22Rv1 (cell line): ENCODE data around the gene FCRLB.

Experiments
- H3K27ac ChIP-seq: fragments of 450-650 bp; 2 replicates; pipeline ENCODE4 v1.5.1; 2017
- CTCF ChIP-seq: fragments of 450-650 bp; IDR thresholded peaks from 2 replicates; pipeline ENCODE4 v1.5.1; 2017; ENCODE audit warnings: mild to moderate bottlenecking
- ZFX ChIP-seq: fragments of 450-650 bp; IDR thresholded peaks from 2 replicates; pipeline ENCODE4 v1.6.1; 2017; ENCODE audit warnings: antibody characterized with exemption, borderline replicate concordance

FCRLB gene

DNA sequence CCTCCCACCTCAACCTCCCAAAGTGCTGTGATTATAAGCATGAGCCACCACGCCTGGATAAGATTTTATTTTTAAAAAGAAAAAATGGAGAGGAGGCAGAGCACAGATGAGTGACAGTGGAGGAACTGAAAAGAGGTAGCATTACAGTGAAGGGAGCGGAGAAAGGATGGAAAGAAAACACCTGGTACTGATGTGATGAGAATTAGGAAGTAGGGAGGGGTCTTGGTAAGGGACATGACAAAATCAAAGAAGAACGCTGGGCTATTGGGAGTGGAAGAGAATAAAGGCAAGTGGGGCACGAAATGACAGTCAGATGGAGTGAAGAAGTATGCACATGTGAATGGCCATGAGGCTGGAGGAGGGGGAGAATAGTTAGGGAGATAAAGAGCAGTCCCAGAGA lies 12.0 kb upstream of the FCRLB start:
- H3K27ac ChIP-seq, result no peak overlapping the region
- no peak for TF ChIP-seq ZFX
- TF ChIP-seq CTCF, result no peak

DNA sequence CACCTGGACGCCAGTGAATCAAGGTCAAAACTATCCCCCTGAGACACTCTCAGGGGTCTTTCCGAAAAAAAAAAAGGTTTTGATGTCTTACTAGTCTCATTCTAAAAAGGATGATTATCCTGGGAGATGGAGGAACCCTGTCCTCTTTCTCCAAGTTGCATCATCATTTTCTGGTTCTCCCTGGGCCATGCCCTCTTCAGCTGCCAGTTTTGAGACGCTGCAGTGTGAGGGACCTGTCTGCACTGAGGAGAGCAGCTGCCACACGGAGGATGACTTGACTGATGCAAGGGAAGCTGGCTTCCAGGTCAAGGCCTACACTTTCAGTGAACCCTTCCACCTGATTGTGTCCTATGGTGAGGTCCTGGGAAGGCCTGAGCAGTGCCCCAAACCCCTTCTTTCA lies 10.8 kb upstream of the FCRLB start:
- TF ChIP-seq CTCF (no peak), ZFX (no peak)
- H3K27ac ChIP-seq, result no peak overlapping the region

DNA sequence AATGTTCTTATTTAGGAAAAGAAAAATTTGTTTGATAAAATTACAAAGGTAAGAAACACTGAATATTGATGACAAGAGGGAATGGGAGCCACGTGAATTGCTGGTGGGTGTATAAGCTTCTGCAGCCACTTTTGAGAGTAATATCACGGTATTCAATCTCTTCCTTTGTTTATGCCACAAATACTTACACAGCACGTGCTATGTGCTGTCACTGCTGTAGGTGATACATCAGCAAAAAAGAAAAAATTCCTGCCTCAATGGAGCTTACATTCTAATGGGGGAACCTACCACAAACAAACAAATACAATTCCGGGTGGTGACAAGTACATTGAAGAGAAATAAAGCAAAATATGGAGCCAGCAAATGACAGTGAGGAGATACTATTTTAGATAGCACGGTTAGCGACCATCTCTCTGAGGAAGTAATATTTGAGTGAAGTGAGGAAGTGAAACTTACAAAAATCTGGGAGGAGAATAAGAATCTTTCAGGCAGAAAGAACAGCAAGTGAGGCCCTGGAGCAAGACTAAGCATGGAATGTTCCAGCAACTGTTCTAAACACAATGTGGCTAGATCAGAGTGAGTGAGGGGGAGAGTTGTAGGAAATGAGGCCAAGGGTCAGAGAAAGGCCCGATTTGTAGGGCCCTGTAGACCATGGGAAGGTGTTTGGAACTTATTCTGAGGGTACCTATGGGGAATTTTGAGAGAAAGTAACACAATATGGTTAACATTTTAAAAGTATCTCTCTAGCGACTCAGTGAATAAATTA lies 2.6 kb upstream of the FCRLB start:
- no peak overlapping the region for H3K27ac ChIP-seq
- no peak for TF ChIP-seq ZFX
- TF ChIP-seq CTCF, result no peak

DNA sequence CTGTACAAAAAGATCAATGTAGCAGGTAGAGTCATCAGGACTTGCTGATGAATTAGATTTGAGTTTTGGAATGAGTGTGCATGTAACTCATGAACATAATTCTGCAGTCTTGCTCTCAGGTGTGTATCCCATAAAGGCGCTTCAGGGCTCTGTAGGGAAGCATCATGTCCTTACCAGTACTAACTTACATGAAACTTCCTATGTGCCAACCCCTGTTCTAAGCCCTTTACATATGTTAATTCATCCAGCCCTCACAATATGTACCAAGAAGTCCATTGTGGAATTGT lies 2.1 kb upstream of the FCRLB start:
- no peak for TF ChIP-seq ZFX
- no peak for TF ChIP-seq CTCF
- H3K27ac ChIP-seq, result no peak overlapping the region

GRCh38 chr1:161720422-161720821 lies 922 bp upstream of the FCRLB start:
- TF ChIP-seq CTCF, result no peak
- TF ChIP-seq ZFX, result no peak
- no peak overlapping the region for H3K27ac ChIP-seq

- no peak for TF ChIP-seq ZFX
- no peak overlapping the region for H3K27ac ChIP-seq
Observed at GRCh38 chr1:161721738-161722343, 497 bp downstream of the FCRLB start.

DNA sequence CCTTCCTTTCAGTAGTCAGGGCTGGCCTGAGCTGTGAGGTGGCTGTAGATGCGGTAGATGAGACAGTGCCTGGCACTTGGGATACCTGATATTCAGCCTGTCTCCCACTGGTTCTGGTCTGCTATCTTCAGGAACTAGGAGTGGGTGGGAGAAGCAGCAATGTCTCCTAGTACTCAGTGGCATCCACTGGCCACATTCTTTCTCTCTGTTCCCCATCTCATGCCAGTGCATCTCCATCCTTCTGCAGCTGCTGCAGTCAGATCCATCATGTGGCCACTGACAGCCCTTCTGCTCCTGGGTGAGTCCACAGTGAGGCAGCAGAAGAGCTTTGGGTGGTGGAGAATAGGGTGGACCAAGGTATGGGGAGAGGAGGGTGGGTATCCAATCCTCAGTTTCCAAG lies 1.1 kb downstream of the FCRLB start:
- no peak for TF ChIP-seq CTCF
- TF ChIP-seq ZFX, result no peak
- H3K27ac ChIP-seq, result no peak overlapping the region
